Mesendoderm (in vitro differentiated cells): ENCODE results near the gene HMGN1.

Source experiments
- DNase-seq: peaks from one replicate; pipeline ENCODE4 v3.0.0; 2013
- H2AK5ac ChIP-seq: 2 replicates; pipeline ENCODE4 v1.6.1; 2013; ENCODE audit warnings: low read length, inconsistent platforms
- H2BK120ac ChIP-seq: 2 replicates; pipeline ENCODE4 v1.6.1; 2013; ENCODE audit warnings: low read depth, mild to moderate bottlenecking, low read length, moderate library complexity, mixed read lengths
- H2BK15ac ChIP-seq: replicated peaks from 2 replicates; pipeline ENCODE4 v1.6.1; 2013; ENCODE audit warnings: low read depth, mild to moderate bottlenecking, moderate library complexity
- H2BK5ac ChIP-seq: 2 replicates; pipeline ENCODE4 v1.6.1; 2013; ENCODE audit warnings: low read length, inconsistent platforms
- H3K18ac ChIP-seq: 2 replicates; pipeline ENCODE4 v1.6.1; 2013; ENCODE audit warnings: mild to moderate bottlenecking, low read length, mixed read lengths
- H3K23ac ChIP-seq: one replicate; pipeline ENCODE4 v1.6.1; 2013; ENCODE audit warnings: low read length
- H3K27ac ChIP-seq: 2 replicates; pipeline ENCODE4 v1.5.1; 2013; ENCODE audit warnings: low read depth, mild to moderate bottlenecking, inconsistent platforms, low read length, moderate library complexity
- H3K27me3 ChIP-seq: 2 replicates; pipeline ENCODE4 v1.6.1; 2013; ENCODE audit warnings: low read length, control low read depth, mild to moderate bottlenecking, inconsistent platforms; ENCODE audit not compliant: insufficient read depth, poor library complexity
- H3K36me3 ChIP-seq: 2 replicates; pipeline ENCODE4 v1.6.1; 2013; ENCODE audit warnings: low read length, inconsistent platforms; ENCODE audit not compliant: control insufficient read depth, insufficient read depth
- H3K4ac ChIP-seq: one replicate; pipeline ENCODE4 v1.6.1; 2013; ENCODE audit warnings: low read depth, mild to moderate bottlenecking, low read length, moderate library complexity
- H3K4me1 ChIP-seq: 2 replicates; pipeline ENCODE4 v1.6.1; 2013; ENCODE audit warnings: low read depth, low read length, inconsistent platforms; ENCODE audit not compliant: control insufficient read depth
- H3K4me2 ChIP-seq: 2 replicates; pipeline ENCODE4 v1.6.1; 2013; ENCODE audit warnings: low read length
- H3K4me3 ChIP-seq: 2 replicates; pipeline ENCODE4 v1.5.1; 2013; ENCODE audit warnings: mild to moderate bottlenecking, low read length
- H3K56ac ChIP-seq: one replicate; pipeline ENCODE4 v1.6.1; 2013; ENCODE audit warnings: low read length
- H3K79me1 ChIP-seq: 2 replicates; pipeline ENCODE4 v1.6.1; 2013; ENCODE audit warnings: low read length, inconsistent platforms
- H3K79me2 ChIP-seq: 2 replicates; pipeline ENCODE4 v1.6.1; 2013; ENCODE audit warnings: mild to moderate bottlenecking, low read length; ENCODE audit not compliant: control insufficient read depth, insufficient read depth
- H3K9ac ChIP-seq: 2 replicates; pipeline ENCODE4 v1.6.1; 2013; ENCODE audit warnings: low read length, inconsistent platforms
- H4K5ac ChIP-seq: one replicate; pipeline ENCODE4 v1.6.1; 2013; ENCODE audit warnings: low read length
- H4K8ac ChIP-seq: one replicate; pipeline ENCODE4 v1.6.1; 2013; ENCODE audit warnings: low read depth, mild to moderate bottlenecking, control low read depth, low read length, moderate library complexity
- WGBS: extraction: QIAGEN DNeasy Blood & Tissue Kit; methylation state at CpG from one replicate; pipeline ENCODE4 v1.1.7; 2013; ENCODE audit warnings: low lambda C conversion rate, missing lambda C conversion rate; ENCODE audit not compliant: insufficient coverage; ENCODE audit errors: extremely low coverage; 5-methylcytosine and 5-hydroxymethylcytosine counted together

HMGN1 gene

DNA sequence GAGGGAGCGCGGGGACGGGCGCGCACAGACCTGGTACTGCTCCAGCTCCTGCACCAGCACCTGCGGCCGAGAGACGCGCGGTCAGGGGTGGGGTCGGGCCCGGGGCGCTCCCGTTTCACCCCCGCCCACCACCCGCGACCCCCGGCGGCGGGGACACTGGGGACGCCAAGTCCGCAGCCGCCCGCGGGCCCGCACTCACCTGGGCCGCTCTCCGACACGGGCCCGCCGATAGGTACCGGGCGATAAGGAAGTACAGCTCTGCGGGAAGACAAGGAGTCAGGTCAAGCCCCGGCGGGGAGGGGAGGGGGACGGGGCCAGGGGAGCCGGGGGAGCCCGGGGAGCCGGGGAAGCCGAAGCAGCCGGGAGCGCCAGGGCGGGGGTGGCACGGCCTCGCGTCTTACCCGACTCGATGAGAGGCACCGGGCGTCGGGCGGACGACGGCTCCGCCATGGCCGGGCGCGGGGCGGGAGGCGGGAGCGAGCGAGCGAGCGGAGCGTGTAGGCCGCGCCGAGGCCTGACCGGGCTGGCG is 35.8 kb downstream of the HMGN1 start:
- peak overlapping the region; percentile 95 for H3K56ac ChIP-seq
- WGBS, result no CpG with 5 or more reads among the region's 71 CpGs
- DNase-seq, result no peak
- no peak overlapping the region for H3K23ac ChIP-seq
- peaks cover 4% of the 10 kb centered on the region for H3K4me1 ChIP-seq
- H4K5ac ChIP-seq, result no peak overlapping the region
- H3K4me2 ChIP-seq, result no peak overlapping the region
- H3K79me1 ChIP-seq, result peaks cover 6% of the 10 kb centered on the region
- no peak overlapping the region for H2BK5ac ChIP-seq
- H2BK15ac ChIP-seq, result no peak overlapping the region
- peak overlapping the region; percentile 78 for H3K4me3 ChIP-seq
- peak overlapping the region; percentile 93 for H3K18ac ChIP-seq
- H4K8ac ChIP-seq, result no peak overlapping the region
- H2AK5ac ChIP-seq, result no peak overlapping the region
- no peaks in the 10 kb centered on the region for H3K36me3 ChIP-seq
- peak overlapping the region; percentile 96 for H3K4ac ChIP-seq
- H3K9ac ChIP-seq, result peak overlapping the region; percentile 87
- H3K79me2 ChIP-seq, result peaks cover 22% of the 10 kb centered on the region
- no peaks in the 10 kb centered on the region for H3K27me3 ChIP-seq
- peak overlapping the region; percentile 84 for H3K27ac ChIP-seq
- peak overlapping the region; percentile 75 for H2BK120ac ChIP-seq

GRCh38 chr21:39312112-39313041 is 36.5 kb downstream of the HMGN1 start:
- Histone ChIP-seq H2BK120ac (no peak overlapping the region), H3K9ac (peak overlapping the region; percentile 87), H3K4me1 (peaks cover 4% of the 10 kb centered on the region), H2BK15ac (no peak overlapping the region), H3K4me2 (peak overlapping the region; percentile 46), H3K4me3 (peak overlapping the region; percentile 78), H3K4ac (peak overlapping the region; percentile 96), H2BK5ac (no peak overlapping the region), H3K56ac (peak overlapping the region; percentile 95), H3K18ac (peak overlapping the region; percentile 93), H2AK5ac (no peak overlapping the region), H3K23ac (no peak overlapping the region), H3K27me3 (no peaks in the 10 kb centered on the region), H4K5ac (no peak overlapping the region), H3K27ac (peak overlapping the region; percentile 84), H4K8ac (no peak overlapping the region), H3K79me2 (peaks cover 24% of the 10 kb centered on the region), H3K79me1 (peaks cover 6% of the 10 kb centered on the region), H3K36me3 (no peaks in the 10 kb centered on the region)
- WGBS, result no CpG with 5 or more reads among the region's 65 CpGs
- DNase-seq, result peak; percentile 90

- Histone ChIP-seq H3K9ac (no peak overlapping the region), H3K18ac (no peak overlapping the region), H3K56ac (no peak overlapping the region), H4K8ac (no peak overlapping the region), H3K79me2 (peaks cover 24% of the 10 kb centered on the region), H2BK5ac (no peak overlapping the region), H3K4me3 (no peak overlapping the region), H3K4me1 (peaks cover 4% of the 10 kb centered on the region), H2AK5ac (no peak overlapping the region), H3K27ac (no peak overlapping the region), H4K5ac (no peak overlapping the region), H3K79me1 (peaks cover 6% of the 10 kb centered on the region), H3K4me2 (no peak overlapping the region), H3K4ac (no peak overlapping the region), H2BK15ac (no peak overlapping the region), H3K36me3 (no peaks in the 10 kb centered on the region), H3K23ac (no peak overlapping the region), H3K27me3 (no peaks in the 10 kb centered on the region), H2BK120ac (no peak overlapping the region)
- no peak for DNase-seq
- no CpG with 5 or more reads among the region's 7 CpGs for WGBS
These were observed 37.7 kb downstream of the HMGN1 start for GRCh38 chr21:39311164-39311563.

DNA sequence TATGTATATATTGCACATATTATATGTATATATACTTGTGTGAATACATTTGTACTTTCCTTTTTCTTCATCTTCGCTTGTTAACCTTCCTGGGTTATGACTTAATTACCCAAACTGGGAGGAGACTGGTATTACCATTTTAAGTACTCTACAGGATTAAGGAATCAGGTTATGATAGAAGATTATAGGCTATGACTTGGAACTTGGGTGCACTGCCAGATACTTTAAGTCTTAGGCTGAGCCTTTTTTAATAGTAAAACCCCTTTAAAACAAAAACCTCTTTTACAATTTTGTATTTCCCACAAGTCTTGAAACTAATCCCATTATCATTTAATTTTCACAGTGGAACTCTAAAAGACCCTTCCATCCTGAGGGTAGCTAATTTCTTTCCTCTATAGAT is 41.4 kb downstream of the HMGN1 start:
- H2BK15ac ChIP-seq, result no peak overlapping the region
- H3K4ac ChIP-seq, result no peak overlapping the region
- peaks cover 22% of the 10 kb centered on the region for H3K79me2 ChIP-seq
- no peak overlapping the region for H3K18ac ChIP-seq
- DNase-seq, result no peak
- no peak overlapping the region for H3K4me3 ChIP-seq
- H2AK5ac ChIP-seq, result no peak overlapping the region
- no peak overlapping the region for H3K27ac ChIP-seq
- no peak overlapping the region for H3K9ac ChIP-seq
- H2BK120ac ChIP-seq, result no peak overlapping the region
- H3K4me1 ChIP-seq, result no peaks in the 10 kb centered on the region
- H3K27me3 ChIP-seq, result no peaks in the 10 kb centered on the region
- H3K56ac ChIP-seq, result no peak overlapping the region
- H3K79me1 ChIP-seq, result peaks cover 3% of the 10 kb centered on the region
- H3K36me3 ChIP-seq, result no peaks in the 10 kb centered on the region
- H3K23ac ChIP-seq, result no peak overlapping the region
- H2BK5ac ChIP-seq, result no peak overlapping the region
- H3K4me2 ChIP-seq, result no peak overlapping the region
- no peak overlapping the region for H4K8ac ChIP-seq
- H4K5ac ChIP-seq, result no peak overlapping the region
- WGBS, result no CpG with 5 or more reads among the region's 1 CpG

DNA sequence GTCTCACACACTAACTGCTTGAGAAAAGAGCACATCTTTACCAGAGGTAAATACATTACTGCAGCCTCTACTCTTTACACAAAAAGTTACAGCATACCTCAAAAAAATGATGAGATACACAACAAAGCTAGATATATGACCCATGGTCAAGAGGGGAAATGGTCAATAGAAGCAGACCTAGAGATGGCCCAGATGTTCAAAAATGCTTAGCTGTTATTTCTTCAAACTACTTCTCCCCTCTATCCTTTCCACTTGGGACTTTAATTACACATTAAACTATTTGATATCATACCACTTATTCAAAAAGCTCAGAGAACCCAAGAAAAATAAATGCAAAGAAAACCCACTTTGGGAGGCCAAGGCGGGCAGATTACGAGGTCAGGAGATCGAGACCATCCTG is 48.3 kb downstream of the HMGN1 start:
- H3K23ac ChIP-seq, result no peak overlapping the region
- H3K36me3 ChIP-seq, result peaks cover 6% of the 10 kb centered on the region
- no peak overlapping the region for H3K18ac ChIP-seq
- no peak for DNase-seq
- H3K79me2 ChIP-seq, result peaks cover 9% of the 10 kb centered on the region
- no peak overlapping the region for H3K4me2 ChIP-seq
- no peak overlapping the region for H3K4ac ChIP-seq
- no peak overlapping the region for H3K27ac ChIP-seq
- H3K56ac ChIP-seq, result no peak overlapping the region
- no peak overlapping the region for H3K4me3 ChIP-seq
- H3K79me1 ChIP-seq, result peaks cover 10% of the 10 kb centered on the region
- H4K5ac ChIP-seq, result no peak overlapping the region
- no peaks in the 10 kb centered on the region for H3K4me1 ChIP-seq
- H3K27me3 ChIP-seq, result no peaks in the 10 kb centered on the region
- H4K8ac ChIP-seq, result no peak overlapping the region
- H2BK120ac ChIP-seq, result no peak overlapping the region
- no peak overlapping the region for H2BK5ac ChIP-seq
- H3K9ac ChIP-seq, result no peak overlapping the region
- no CpG with 5 or more reads among the region's 3 CpGs for WGBS
- no peak overlapping the region for H2AK5ac ChIP-seq
- H2BK15ac ChIP-seq, result no peak overlapping the region
